ENCODE results near the gene KRTAP12-2.

The KRTAP12-2 gene

GRCh38 chr21:44626673-44627143 lies 40.0 kb downstream of the KRTAP12-2 start, which contains the start of gene KRTAP10-9:
Gene KRTAP10-9, plus strand, starts transcription at chr21:44627093. Its CDS starts 79 bp downstream, at chr21:44627172.
- Histone ChIP-seq H3K4me3 (ENCODE audit: insufficient read depth, low read length, poor library complexity, severe bottlenecking) (no peak within 1 kb of the TSS), H4K20me1 (ENCODE audit: low read depth, low read length) (no peaks in the 10 kb centered on the region), H3K79me2 (ENCODE audit: insufficient read depth, low read length) (no peaks in the 10 kb centered on the region), H3K9ac (ENCODE audit: low read length) (no peak within 1 kb of the TSS), H3K9me3 (ENCODE audit: insufficient read depth, low read length) (peaks cover 14% of the 10 kb centered on the region; the same call in 1 of the 2 replicates), H3K4me2 (ENCODE audit: low read depth, low read length, poor library complexity, severe bottlenecking) (no peak within 1 kb of the TSS), H3F3A (ENCODE audit: insufficient read depth) (no peaks in the 10 kb centered on the region), H3K27me3 (ENCODE audit: low read length) (no peaks in the 10 kb centered on the region), H3K36me3 (ENCODE audit: low read length) (no peaks in the 10 kb centered on the region), H3K9me2 (replicated peaks; ENCODE audit: insufficient read depth, low read length) (no peaks in the 10 kb centered on the region), H3K27ac (ENCODE audit: low read depth, low read length) (no peak within 1 kb of the TSS), H2AFZ (ENCODE audit: low read depth, low read length, severe bottlenecking) (no peak within 1 kb of the TSS)
- TF ChIP-seq EZH2phosphoT487 (conservative IDR thresholded peaks at IDR 0.05; ENCODE audit: low read length), result no peak

- H3K27me3 ChIP-seq (ENCODE audit: low read length), result no peaks in the 10 kb centered on the region
- no peaks in the 10 kb centered on the region for H3K9me2 ChIP-seq (replicated peaks; ENCODE audit: insufficient read depth, low read length)
- no peak overlapping the region for H3K4me3 ChIP-seq (ENCODE audit: insufficient read depth, low read length, poor library complexity, severe bottlenecking)
Observed at GRCh38 chr21:44626262-44626661, 40.5 kb downstream of the KRTAP12-2 start.

GRCh38 chr21:44625756-44626155 lies 41.0 kb downstream of the KRTAP12-2 start:
- H2AFZ ChIP-seq (ENCODE audit: low read depth, low read length, severe bottlenecking), result no peak overlapping the region

More at GRCh38 chr21:44626262-44626661, 40.5 kb downstream of the KRTAP12-2 start:
- Histone ChIP-seq H4K20me1 (ENCODE audit: low read depth, low read length) (no peaks in the 10 kb centered on the region), H3F3A (ENCODE audit: insufficient read depth) (no peaks in the 10 kb centered on the region), H3K27ac (ENCODE audit: low read depth, low read length) (no peak overlapping the region), H3K4me2 (ENCODE audit: low read depth, low read length, poor library complexity, severe bottlenecking) (no peak overlapping the region), H3K79me2 (ENCODE audit: insufficient read depth, low read length) (no peaks in the 10 kb centered on the region), H3K9ac (ENCODE audit: low read length) (no peak overlapping the region), H2AFZ (ENCODE audit: low read depth, low read length, severe bottlenecking) (no peak overlapping the region), H3K9me3 (ENCODE audit: insufficient read depth, low read length) (peaks cover 14% of the 10 kb centered on the region; the same call in 1 of the 2 replicates), H3K36me3 (ENCODE audit: low read length) (no peaks in the 10 kb centered on the region)
- TF ChIP-seq EZH2phosphoT487 (conservative IDR thresholded peaks at IDR 0.05; ENCODE audit: low read length) (no peak), CTCF (IDR thresholded peaks at IDR 0.05; ENCODE audit: insufficient read depth, low read length, poor library complexity, severe bottlenecking) (no peak)

More at GRCh38 chr21:44625756-44626155, 41.0 kb downstream of the KRTAP12-2 start:
- H3K9ac ChIP-seq (ENCODE audit: low read length), result no peak overlapping the region
- no peak overlapping the region for H3K27ac ChIP-seq (ENCODE audit: low read depth, low read length)
- no peaks in the 10 kb centered on the region for H3K9me2 ChIP-seq (replicated peaks; ENCODE audit: insufficient read depth, low read length)
- no peaks in the 10 kb centered on the region for H3F3A ChIP-seq (ENCODE audit: insufficient read depth)
- no peak overlapping the region for H3K4me2 ChIP-seq (ENCODE audit: low read depth, low read length, poor library complexity, severe bottlenecking)
- TF ChIP-seq CTCF (IDR thresholded peaks at IDR 0.05; ENCODE audit: insufficient read depth, low read length, poor library complexity, severe bottlenecking) (no peak), EZH2phosphoT487 (conservative IDR thresholded peaks at IDR 0.05; ENCODE audit: low read length) (no peak)
- H3K4me3 ChIP-seq (ENCODE audit: insufficient read depth, low read length, poor library complexity, severe bottlenecking), result no peak overlapping the region
- peaks cover 14% of the 10 kb centered on the region; the same call in 1 of the 2 replicates for H3K9me3 ChIP-seq (ENCODE audit: insufficient read depth, low read length)
- H3K27me3 ChIP-seq (ENCODE audit: low read length), result no peaks in the 10 kb centered on the region
- no peaks in the 10 kb centered on the region for H3K79me2 ChIP-seq (ENCODE audit: insufficient read depth, low read length)
- no peaks in the 10 kb centered on the region for H4K20me1 ChIP-seq (ENCODE audit: low read depth, low read length)
- no peaks in the 10 kb centered on the region for H3K36me3 ChIP-seq (ENCODE audit: low read length)

All from SU-DHL-6 (cell line).